ENCODE data around the gene MRPL48. TPM values are rescaled to one million over a fixed set of nuclear protein-coding genes. Genes with fewer than 3 reads are reported as not detected.
A peak's percentile ranks its signal among the peaks of the same experiment; 100 is the strongest.
"Not testable (repeated sequence)": the region's sequence is repeated elsewhere in the genome, so short reads cannot be mapped to it uniquely, and the experiment has no call there.

The MRPL48 gene
- total RNA-seq, 1 donor from 2014 or later, result 31.7 TPM

GRCh38 chr11:73770811-73771210 is 16.9 kb upstream of the MRPL48 start:
- not testable (repeated sequence) for DNase-seq (ENCODE audit: extremely low read depth, low read depth, low spot score)

GRCh38 chr11:73779084-73779902 is 8.4 kb upstream of the MRPL48 start:
- DNase-seq (ENCODE audit: extremely low read depth, low read depth, low spot score), result peak; percentile 87

DNA sequence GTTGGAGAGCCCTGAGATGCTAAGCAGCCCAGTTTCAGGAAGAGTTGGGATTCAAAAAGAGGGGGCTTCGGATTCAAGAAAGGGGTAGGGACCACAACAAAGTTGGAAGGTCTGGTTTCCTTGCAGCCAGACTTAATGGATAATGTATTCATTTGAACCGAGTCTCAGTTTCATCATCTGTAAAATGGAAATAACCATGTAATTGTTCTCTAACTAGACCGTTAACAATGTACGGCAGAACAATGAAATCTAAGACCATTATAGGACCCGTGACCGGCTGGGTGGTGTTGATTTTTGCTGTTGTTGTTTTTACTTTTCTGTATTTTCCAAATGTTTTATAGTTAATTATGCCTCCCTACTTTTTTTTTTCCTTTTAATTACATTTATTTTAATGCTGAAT is 6.4 kb upstream of the MRPL48 start:
- DNase-seq (ENCODE audit: extremely low read depth, low read depth, low spot score), result no peak

- DNase-seq (ENCODE audit: extremely low read depth, low read depth, low spot score), result no peak
Observed at GRCh38 chr11:73783483-73784020, 4.1 kb upstream of the MRPL48 start.

DNA sequence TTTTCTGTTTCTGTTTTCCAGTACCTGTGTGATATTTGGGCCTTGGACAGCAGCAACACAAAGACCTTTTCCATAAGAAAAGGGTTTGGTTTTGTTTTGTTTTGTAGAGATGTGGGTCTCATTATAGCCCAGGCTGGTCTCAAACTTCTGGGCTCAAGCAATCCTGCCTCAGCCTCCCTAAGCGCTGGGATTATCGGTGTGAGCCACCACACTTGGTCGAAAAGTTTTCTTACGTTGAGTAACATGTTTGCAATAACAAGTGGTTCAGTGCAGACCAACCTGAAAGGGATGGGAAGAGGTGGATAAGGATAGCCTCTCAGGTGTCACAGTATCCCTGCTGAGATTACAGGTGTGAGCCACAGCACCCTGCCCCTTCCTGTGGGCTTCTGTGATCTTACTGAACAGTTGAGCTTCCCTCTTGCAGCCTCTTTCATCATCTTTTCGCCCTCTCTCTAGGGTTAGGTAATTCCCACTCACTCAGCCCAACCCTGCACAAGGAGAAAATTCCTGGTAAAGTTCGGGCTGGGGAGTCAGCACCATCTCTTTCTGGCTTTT is 3.5 kb upstream of the MRPL48 start:
- DNase-seq (ENCODE audit: extremely low read depth, low read depth, low spot score), result no peak

- DNase-seq (ENCODE audit: extremely low read depth, low read depth, low spot score), result no peak
Observed at GRCh38 chr11:73784734-73785133, 2.9 kb upstream of the MRPL48 start.

DNA sequence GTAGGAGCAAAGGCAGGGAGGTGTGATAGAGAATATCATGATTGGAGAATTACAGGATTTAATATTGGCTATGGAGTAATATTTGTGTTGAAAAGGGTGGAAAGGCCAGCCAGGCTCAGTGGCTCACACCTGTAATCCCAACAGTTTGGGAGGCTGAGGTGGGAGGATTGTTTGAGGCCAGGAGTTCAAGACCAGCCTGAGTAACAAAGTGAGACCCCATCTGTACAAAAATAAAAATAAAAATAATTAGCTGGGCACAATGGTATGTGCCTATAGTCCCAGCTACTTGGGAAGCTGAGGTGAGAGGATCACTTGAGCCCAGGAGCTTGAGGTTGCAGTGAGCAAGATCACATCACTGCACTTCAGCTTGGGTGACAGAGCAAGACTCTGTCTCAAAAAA is 2.2 kb upstream of the MRPL48 start:
- not testable (repeated sequence) for DNase-seq (ENCODE audit: extremely low read depth, low read depth, low spot score)

- no peak for DNase-seq (ENCODE audit: extremely low read depth, low read depth, low spot score)
Observed at GRCh38 chr11:73787051-73787642, 527 bp upstream of the MRPL48 start.

DNA sequence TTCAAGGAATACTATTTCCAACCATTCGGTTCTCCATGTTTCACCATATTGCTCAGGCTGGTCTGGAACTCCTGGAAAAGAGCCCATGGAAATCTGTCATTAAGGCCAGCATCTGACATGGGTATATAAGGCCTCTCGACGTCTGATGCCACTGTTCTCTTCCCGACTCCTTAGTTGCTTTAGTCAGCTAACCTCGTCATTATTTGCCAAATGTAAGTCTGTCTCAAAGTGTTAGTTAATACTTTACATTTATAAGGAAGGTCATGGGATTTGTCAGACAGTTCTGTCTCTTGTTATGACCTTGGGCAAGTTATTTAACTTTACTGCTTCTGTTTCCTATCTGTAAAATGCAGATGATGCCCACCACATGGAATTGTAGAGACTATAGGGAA is 1.6 kb downstream of the MRPL48 start:
- no peak for DNase-seq (ENCODE audit: extremely low read depth, low read depth, low spot score)

DNA sequence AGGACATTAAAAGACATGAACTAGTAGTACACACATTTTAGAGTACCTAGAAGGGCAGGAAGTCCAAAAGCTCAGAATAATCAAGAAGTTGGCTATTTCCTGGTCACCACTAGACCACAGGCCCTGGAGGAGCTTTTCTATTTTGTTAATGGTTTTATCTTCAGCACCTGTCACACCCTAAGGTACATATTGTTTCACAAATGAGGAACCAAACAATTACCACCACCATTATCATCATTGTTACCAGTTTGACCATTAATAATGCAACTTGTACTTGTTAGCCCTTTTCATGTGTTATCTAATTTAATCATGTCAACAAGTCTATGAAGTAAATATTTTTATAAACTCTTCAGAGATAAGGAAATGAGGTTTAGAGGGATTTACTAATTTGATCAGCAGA is 4.9 kb downstream of the MRPL48 start:
- DNase-seq (ENCODE audit: extremely low read depth, low read depth, low spot score), result no peak

- no peak for DNase-seq (ENCODE audit: extremely low read depth, low read depth, low spot score)
Observed at GRCh38 chr11:73795925-73796632, 8.4 kb downstream of the MRPL48 start.

GRCh38 chr11:73797457-73797856 is 9.8 kb downstream of the MRPL48 start:
- no peak for DNase-seq (ENCODE audit: extremely low read depth, low read depth, low spot score)

DNA sequence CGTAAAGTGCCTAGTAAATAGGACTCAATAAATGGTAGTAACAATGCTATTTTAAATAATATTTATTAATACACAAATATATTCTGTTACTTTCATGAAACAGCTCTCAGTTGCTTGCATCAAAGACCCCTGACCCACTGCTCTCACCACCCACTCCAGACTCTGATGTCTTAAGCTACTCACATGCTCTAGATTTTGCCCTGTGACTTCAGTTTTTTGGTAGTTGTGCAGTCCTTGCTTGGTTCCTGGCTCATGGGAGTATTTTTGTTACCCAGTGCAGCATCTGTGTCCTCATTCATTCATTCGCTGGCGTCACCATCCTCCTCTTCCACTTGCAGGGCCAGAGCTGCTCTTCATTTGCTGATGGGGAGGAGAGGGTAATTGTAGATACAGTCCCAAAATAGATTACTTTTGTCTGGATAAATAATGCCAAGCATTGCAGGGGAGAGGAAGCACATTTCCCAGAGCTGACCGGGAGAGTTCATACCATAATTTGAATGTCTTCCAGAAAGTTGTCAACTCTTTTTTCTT is 12.7 kb downstream of the MRPL48 start:
- no peak for DNase-seq (ENCODE audit: extremely low read depth, low read depth, low spot score)

DNA sequence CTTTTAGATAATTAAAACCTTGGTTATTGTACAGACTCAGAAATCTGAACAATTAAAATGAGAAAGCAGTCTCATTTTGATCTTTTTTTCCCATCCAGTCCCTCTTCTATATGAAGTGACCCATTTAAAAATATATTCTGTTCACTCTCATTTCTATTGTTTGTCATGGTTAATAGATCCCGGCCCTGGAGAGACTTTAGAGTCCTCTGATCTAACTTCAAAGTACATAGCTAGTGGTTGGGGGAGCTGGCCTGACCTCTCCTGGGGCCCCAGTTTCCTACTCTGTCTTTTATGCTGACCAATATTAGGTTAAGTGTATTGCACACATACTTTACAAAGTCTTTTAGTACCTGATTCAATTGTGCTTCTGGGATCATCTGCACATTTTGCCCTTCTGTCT is 13.5 kb downstream of the MRPL48 start:
- no peak for DNase-seq (ENCODE audit: extremely low read depth, low read depth, low spot score)

- no peak for DNase-seq (ENCODE audit: extremely low read depth, low read depth, low spot score)
Observed at GRCh38 chr11:73804712-73805111, 17.0 kb downstream of the MRPL48 start.

DNA sequence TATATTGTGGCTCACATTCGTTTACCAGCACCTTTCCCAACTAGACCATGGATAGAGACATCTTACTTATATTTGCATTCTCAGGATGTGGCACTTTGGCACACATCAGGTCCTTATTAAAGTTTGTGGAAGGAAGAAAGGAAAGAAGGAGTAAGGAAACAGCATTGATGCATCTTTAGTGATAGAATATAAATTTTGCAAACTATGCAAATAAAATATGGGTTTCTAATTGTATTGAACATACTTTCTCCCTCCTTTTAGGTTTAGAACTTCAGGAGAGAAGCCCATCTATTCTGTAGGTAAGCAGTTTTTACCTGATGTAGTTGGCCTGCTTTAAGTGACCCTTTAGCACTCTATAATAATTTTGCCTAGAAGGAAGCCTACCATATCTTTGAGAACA is 20.4 kb downstream of the MRPL48 start:
- DNase-seq (ENCODE audit: extremely low read depth, low read depth, low spot score), result no peak

DNA sequence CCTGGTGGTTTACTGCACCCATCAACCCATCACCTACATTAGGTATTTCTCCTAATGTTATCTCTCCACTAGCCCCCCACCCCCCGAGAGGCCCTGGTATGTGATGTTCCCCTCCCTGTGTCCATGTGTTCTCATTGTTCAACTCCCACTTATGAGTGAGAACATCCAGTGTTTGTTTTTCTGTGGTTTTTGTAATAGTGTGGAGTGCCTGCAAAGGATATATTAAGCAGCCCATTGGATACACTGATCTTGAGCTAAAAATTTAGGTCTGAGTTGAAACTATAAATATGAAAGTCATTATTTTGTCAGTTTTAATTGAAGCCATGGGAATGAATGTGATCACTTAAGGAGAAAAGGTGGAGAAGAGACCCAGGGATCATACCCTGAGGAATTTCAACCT is 23.0 kb downstream of the MRPL48 start:
- DNase-seq (ENCODE audit: extremely low read depth, low read depth, low spot score), result no peak

DNA sequence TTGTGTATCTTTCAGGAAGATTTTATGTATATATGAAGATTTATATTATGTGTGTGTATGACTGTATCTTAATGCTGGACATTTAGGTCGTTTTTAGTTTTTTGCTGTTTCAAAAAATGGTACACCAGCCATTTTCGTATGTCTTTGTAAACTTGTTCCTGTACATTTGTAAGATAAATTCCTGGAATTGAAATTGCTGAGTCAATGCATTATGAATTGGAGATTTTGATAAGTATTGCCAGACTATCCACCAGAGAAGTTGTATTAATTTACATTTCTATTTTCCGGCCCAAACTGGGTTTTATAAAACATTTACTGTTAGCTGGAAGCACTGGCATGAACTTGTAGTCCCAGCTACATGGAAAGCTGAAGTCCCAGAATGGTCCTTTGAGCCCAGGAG is 24.6 kb downstream of the MRPL48 start:
- no peak for DNase-seq (ENCODE audit: extremely low read depth, low read depth, low spot score)

DNA sequence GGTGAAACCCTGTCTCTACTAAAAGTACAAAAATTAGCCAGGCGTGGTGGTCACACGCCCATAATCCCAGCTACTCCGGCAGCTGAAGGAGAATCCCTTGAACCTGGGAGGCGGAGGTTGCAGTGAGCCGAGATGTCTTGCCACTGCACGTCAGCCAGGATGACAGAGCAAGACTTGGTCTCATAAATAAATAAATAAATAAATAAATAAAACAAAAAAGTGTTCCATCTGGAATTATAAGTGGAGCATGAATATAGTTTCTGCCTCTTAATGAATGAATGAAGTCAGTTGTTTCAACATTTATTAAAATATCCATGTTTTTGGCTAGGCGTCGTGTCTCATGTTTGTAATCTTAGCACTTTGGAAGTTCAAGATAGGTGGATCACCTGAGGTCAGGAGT is 27.1 kb downstream of the MRPL48 start:
- DNase-seq (ENCODE audit: extremely low read depth, low read depth, low spot score), result no peak

DNA sequence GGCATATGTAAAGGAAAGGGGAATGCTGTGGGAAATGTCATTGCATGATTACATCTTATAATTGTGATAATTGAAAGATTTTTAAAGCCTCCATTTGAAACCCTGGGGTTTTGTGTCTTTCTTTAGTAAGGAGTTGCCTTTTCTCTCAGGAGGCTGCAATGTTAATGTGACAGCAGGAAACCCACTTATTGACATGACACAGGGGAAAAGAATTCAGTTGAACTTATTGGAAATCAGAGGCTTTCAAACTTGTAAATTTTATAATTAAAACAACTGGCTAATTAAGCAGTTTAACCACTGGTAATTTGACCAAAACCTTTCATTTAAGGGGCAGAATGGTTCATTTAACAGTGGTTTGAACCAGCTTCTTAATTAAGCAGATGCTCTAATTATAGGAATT is 31.2 kb downstream of the MRPL48 start:
- no peak for DNase-seq (ENCODE audit: extremely low read depth, low read depth, low spot score)

DNA sequence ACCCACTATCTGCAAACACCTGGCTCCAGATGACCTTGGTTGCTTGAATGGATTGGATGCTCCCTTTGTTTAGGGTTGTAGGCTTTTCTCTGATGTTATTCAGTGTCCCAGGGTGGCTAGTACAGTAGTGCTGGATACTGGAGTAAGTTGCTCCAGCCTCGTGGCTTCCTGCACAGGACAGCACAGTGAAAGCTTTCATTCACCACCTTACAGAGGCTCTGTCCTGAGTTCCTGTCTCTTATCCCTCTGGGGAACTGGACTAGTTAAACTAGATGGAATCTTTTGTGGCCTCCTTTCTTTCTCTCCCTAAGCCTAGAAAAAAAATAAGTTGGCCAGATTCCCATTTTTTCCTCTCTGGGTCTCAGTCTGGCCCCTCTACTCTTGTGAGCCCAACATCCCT is 42.6 kb downstream of the MRPL48 start:
- DNase-seq (ENCODE audit: extremely low read depth, low read depth, low spot score), result no peak
